K562 (cell line): Measurements from ENCODE around the gene ARL3. TPM values are rescaled to one million over a fixed set of nuclear protein-coding genes. Genes with fewer than 3 reads are reported as not detected.

Source experiments
- CBFA2T3 ChIP-seq: fragments of 450-650 bp; IDR thresholded peaks from 2 replicates; pipeline ENCODE4 v1.6.1; 2017
- CREM ChIP-seq: IDR thresholded peaks from 2 replicates; pipeline ENCODE4 v1.6.1; 2014; ENCODE audit warnings: antibody characterized with exemption, low read depth
- FOS ChIP-seq: IDR thresholded peaks from 3 replicates; pipeline ENCODE4 v1.6.1; 2011; ENCODE audit not compliant: insufficient read length; ENCODE audit errors: extremely low read depth
- FOXJ2 ChIP-seq: fragments of 200-800 bp; sonication (Bioruptor generic); IDR thresholded peaks from 2 replicates; pipeline ENCODE4 v1.6.1; 2016; ENCODE audit warnings: missing genetic modification characterization, missing compliant biosample characterization
- HDAC1 ChIP-seq, 2 experiments: fragments of 450-650 bp; IDR thresholded peaks; 2 replicates each; pipeline ENCODE4 v1.6.1; 2016 to 2017; ENCODE audit warnings: inconsistent platforms in 1 of 2, mild to moderate bottlenecking in 1 of 2, moderate library complexity in 1 of 2
- KHSRP ChIP-seq: fragments of 450-650 bp; IDR thresholded peaks from 2 replicates; pipeline ENCODE4 v1.6.1; 2017
- MYC ChIP-seq, 2 experiments: fragments of 250-450 bp in 1 of 2; sonication (Bioruptor Pico) in 1 of 2; IDR thresholded peaks; 2 replicates each; pipeline versions ENCODE4 v1.5.1 to v1.6.1; 2012 to 2021; ENCODE audit warnings: low read depth in 2 of 2, borderline replicate concordance in 1 of 2, improper control_type of control experiment in 1 of 2, low read length in 1 of 2, mild to moderate bottlenecking in 1 of 2, moderate library complexity in 1 of 2
- SAP30 ChIP-seq: fragments of 200-600 bp; sonication (generic); IDR thresholded peaks from 2 replicates; pipeline ENCODE4 v1.6.1; 2012; ENCODE audit warnings: borderline replicate concordance, low read depth, mild to moderate bottlenecking, moderate library complexity, low read length, control low read depth, inconsistent platforms; ENCODE audit not compliant: insufficient read depth, poor library complexity, severe bottlenecking
- SIRT6 ChIP-seq: IDR thresholded peaks from one replicate; pipeline ENCODE4 v1.6.1; 2012; ENCODE audit warnings: low read depth, mild to moderate bottlenecking, control low read depth, inconsistent platforms, low read length, moderate library complexity
- TAF1 ChIP-seq: IDR thresholded peaks from 2 replicates; pipeline ENCODE4 v1.6.1; 2011; ENCODE audit warnings: mild to moderate bottlenecking, low read length, moderate library complexity; ENCODE audit not compliant: insufficient read depth, control insufficient read depth, severe bottlenecking; ENCODE audit errors: extremely low read depth
- ZNF232 ChIP-seq: sonication (generic); formaldehyde crosslinking; IDR thresholded peaks from 2 replicates; pipeline ENCODE4 v1.8.0; 2022; ENCODE audit warnings: mild to moderate bottlenecking, missing genetic modification reagents
- polyA plus RNA-seq, 8 experiments: library from polyadenylated mRNA; depleted of rRNA in 4 of 8; stranded (reverse) in 5 of 8; unstranded in 3 of 8; fragments of >200 nt; fragmentation: Nextera tagmentation in 2 of 8; fragmentation: Illumina TruSeq in 1 of 8; extraction: Ambion mirVana in 2 of 8; extraction: Trizol in 1 of 8; gene quantifications; 2 replicates each; pipeline versions ENCODE4 v1.2.1 to v1.2.3, GENCODE V29; 2011 to 2014; ENCODE audit warnings: inconsistent platforms in 1 of 8, missing spikeins in 1 of 8
- total RNA-seq, 7 experiments: library from RNA; depleted of rRNA in 6 of 7; stranded (reverse); fragments of >200 nt in 6 of 7; fragmentation: Illumina TruSeq in 2 of 7; extraction: Trizol in 2 of 7; gene quantifications; 2 replicates each; pipeline versions ENCODE4 v1.2.1 to v1.2.3, GENCODE V29; 2011 to 2021; ENCODE audit warnings: low replicate concordance in 1 of 7
- TF ChIP-seq, protein P1 (sequence below): fragments of 450-650 bp; IDR thresholded peaks from 2 replicates; pipeline ENCODE4 v1.6.1; 2017; ENCODE audit warnings: antibody characterized with exemption, mild to moderate bottlenecking
- TF ChIP-seq, protein P2 (sequence below): sonication (generic); formaldehyde crosslinking; IDR thresholded peaks from 2 replicates; pipeline ENCODE4 v1.8.0; 2022; ENCODE audit warnings: mild to moderate bottlenecking, missing genetic modification reagents
- TF ChIP-seq, protein P3 (sequence below): fragments of 250-450 bp; sonication (Bioruptor Pico); IDR thresholded peaks from 2 replicates; pipeline ENCODE4 v1.8.0; 2021; ENCODE audit warnings: mild to moderate bottlenecking, moderate library complexity
- TF ChIP-seq, protein P4 (sequence below): sonication (generic); formaldehyde crosslinking; IDR thresholded peaks from 2 replicates; pipeline ENCODE4 v1.8.1; 2022; ENCODE audit warnings: missing genetic modification reagents

The ARL3 gene
- total and polyA plus RNA-seq, 9 of the 15 experiments (the other 6 are each of a cell fraction or from before 2014, with no cell fraction given), result 2.9 to 8.9 (median 4.8) TPM

DNA sequence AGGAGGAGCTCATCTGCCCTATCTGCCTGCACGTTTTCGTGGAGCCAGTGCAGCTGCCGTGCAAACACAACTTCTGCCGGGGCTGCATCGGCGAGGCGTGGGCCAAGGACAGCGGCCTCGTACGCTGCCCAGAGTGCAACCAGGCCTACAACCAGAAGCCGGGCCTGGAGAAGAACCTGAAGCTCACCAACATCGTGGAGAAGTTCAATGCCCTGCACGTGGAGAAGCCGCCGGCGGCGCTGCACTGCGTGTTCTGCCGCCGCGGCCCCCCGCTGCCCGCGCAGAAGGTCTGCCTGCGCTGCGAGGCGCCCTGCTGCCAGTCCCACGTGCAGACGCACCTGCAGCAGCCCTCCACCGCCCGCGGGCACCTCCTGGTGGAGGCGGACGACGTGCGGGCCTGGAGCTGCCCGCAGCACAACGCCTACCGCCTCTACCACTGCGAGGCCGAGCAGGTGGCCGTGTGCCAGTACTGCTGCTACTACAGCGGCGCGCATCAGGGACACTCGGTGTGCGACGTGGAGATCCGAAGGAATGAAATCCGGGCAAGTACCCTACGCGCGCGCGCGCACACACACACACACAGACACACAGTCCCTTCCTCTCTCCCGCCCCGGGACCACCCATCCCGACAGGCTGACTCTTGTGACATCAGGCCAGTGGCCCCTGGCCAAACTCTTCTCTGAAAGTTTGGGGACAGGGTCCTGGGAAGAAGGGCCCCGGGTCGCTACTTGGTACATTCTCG is 69.4 kb downstream of the ARL3 start (continued):
- TF ChIP-seq, protein P1, sequence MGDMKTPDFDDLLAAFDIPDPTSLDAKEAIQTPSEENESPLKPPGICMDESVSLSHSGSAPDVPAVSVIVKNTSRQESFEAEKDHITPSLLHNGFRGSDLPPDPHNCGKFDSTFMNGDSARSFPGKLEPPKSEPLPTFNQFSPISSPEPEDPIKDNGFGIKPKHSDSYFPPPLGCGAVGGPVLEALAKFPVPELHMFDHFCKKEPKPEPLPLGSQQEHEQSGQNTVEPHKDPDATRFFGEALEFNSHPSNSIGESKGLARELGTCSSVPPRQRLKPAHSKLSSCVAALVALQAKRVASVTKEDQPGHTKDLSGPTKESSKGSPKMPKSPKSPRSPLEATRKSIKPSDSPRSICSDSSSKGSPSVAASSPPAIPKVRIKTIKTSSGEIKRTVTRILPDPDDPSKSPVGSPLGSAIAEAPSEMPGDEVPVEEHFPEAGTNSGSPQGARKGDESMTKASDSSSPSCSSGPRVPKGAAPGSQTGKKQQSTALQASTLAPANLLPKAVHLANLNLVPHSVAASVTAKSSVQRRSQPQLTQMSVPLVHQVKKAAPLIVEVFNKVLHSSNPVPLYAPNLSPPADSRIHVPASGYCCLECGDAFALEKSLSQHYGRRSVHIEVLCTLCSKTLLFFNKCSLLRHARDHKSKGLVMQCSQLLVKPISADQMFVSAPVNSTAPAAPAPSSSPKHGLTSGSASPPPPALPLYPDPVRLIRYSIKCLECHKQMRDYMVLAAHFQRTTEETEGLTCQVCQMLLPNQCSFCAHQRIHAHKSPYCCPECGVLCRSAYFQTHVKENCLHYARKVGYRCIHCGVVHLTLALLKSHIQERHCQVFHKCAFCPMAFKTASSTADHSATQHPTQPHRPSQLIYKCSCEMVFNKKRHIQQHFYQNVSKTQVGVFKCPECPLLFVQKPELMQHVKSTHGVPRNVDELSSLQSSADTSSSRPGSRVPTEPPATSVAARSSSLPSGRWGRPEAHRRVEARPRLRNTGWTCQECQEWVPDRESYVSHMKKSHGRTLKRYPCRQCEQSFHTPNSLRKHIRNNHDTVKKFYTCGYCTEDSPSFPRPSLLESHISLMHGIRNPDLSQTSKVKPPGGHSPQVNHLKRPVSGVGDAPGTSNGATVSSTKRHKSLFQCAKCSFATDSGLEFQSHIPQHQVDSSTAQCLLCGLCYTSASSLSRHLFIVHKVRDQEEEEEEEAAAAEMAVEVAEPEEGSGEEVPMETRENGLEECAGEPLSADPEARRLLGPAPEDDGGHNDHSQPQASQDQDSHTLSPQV, result peak; percentile 76
- TF ChIP-seq MYC (IDR thresholded peaks at IDR 0.05; ENCODE audit: low read depth, low read length) (peak; percentile 68), MYC (CRISPR knock-in tag; IDR thresholded peaks at IDR 0.05; ENCODE audit: borderline replicate concordance, low read depth) (no peak), KHSRP (no peak), CBFA2T3 (0 out of 2 replicates have a peak, but pooled peaks have one; percentile 20), CREM (peak; percentile 54; the same call in 1 of the 2 replicates), ZNF232 (CRISPR knock-in tag) (no peak), FOXJ2 (peak; percentile 7; the same call in 1 of the 2 replicates), FOS (no peak), TAF1 (peak; percentile 23), HDAC1 (IDR thresholded peaks at IDR 0.05) (peak in 1 of 2 experiments; percentile 50; a peak in 2 of 4 replicates), SIRT6 (no peak), SAP30 (peak; percentile 57)
- TF ChIP-seq, protein P2, sequence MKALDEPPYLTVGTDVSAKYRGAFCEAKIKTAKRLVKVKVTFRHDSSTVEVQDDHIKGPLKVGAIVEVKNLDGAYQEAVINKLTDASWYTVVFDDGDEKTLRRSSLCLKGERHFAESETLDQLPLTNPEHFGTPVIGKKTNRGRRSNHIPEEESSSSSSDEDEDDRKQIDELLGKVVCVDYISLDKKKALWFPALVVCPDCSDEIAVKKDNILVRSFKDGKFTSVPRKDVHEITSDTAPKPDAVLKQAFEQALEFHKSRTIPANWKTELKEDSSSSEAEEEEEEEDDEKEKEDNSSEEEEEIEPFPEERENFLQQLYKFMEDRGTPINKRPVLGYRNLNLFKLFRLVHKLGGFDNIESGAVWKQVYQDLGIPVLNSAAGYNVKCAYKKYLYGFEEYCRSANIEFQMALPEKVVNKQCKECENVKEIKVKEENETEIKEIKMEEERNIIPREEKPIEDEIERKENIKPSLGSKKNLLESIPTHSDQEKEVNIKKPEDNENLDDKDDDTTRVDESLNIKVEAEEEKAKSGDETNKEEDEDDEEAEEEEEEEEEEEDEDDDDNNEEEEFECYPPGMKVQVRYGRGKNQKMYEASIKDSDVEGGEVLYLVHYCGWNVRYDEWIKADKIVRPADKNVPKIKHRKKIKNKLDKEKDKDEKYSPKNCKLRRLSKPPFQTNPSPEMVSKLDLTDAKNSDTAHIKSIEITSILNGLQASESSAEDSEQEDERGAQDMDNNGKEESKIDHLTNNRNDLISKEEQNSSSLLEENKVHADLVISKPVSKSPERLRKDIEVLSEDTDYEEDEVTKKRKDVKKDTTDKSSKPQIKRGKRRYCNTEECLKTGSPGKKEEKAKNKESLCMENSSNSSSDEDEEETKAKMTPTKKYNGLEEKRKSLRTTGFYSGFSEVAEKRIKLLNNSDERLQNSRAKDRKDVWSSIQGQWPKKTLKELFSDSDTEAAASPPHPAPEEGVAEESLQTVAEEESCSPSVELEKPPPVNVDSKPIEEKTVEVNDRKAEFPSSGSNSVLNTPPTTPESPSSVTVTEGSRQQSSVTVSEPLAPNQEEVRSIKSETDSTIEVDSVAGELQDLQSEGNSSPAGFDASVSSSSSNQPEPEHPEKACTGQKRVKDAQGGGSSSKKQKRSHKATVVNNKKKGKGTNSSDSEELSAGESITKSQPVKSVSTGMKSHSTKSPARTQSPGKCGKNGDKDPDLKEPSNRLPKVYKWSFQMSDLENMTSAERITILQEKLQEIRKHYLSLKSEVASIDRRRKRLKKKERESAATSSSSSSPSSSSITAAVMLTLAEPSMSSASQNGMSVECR, result peak; percentile 61
- TF ChIP-seq, protein P3, sequence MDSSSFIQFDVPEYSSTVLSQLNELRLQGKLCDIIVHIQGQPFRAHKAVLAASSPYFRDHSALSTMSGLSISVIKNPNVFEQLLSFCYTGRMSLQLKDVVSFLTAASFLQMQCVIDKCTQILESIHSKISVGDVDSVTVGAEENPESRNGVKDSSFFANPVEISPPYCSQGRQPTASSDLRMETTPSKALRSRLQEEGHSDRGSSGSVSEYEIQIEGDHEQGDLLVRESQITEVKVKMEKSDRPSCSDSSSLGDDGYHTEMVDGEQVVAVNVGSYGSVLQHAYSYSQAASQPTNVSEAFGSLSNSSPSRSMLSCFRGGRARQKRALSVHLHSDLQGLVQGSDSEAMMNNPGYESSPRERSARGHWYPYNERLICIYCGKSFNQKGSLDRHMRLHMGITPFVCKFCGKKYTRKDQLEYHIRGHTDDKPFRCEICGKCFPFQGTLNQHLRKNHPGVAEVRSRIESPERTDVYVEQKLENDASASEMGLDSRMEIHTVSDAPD (CRISPR knock-in tag), result peak; percentile 6; the same call in 1 of the 2 replicates
- TF ChIP-seq, protein P4, sequence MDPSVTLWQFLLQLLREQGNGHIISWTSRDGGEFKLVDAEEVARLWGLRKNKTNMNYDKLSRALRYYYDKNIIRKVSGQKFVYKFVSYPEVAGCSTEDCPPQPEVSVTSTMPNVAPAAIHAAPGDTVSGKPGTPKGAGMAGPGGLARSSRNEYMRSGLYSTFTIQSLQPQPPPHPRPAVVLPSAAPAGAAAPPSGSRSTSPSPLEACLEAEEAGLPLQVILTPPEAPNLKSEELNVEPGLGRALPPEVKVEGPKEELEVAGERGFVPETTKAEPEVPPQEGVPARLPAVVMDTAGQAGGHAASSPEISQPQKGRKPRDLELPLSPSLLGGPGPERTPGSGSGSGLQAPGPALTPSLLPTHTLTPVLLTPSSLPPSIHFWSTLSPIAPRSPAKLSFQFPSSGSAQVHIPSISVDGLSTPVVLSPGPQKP (CRISPR knock-in tag), result no peak
